ENCODE data around the gene BMPER.

GRCh38 chr7:33926535-33926934 is 21.2 kb downstream of the BMPER start:
- TF ChIP-seq EZH2 (IDR thresholded peaks at IDR 0.05) (no peak), POLR2AphosphoS5 (IDR thresholded peaks at IDR 0.05; ENCODE audit: borderline replicate concordance, low read depth, low read length) (no peak), FOXP2 (optimal IDR thresholded peaks at IDR 0.05; ENCODE audit: control extremely low read depth, extremely low read length, insufficient read depth) (no peak)

All from SK-N-MC (cell line).